ENCODE data around the gene ZDHHC11. TPM values are rescaled to one million over a fixed set of nuclear protein-coding genes. Genes with fewer than 3 reads are reported as not detected.

Gene ZDHHC11
- total RNA-seq, 2 experiments from 2014 or later: 4.6 to 6.0 TPM

GRCh38 chr5:759111-759751, 91.6 kb downstream of the ZDHHC11 start:
- H3K27ac Mint-ChIP-seq: no peak overlapping the region
- DNase-seq (peak; percentile 49), ATAC-seq (peak; percentile 64)
- no peak overlapping the region for H3K4me3 Mint-ChIP-seq
- no peaks in the 10 kb centered on the region for H3K36me3 Mint-ChIP-seq (ENCODE audit: low read depth)
- peaks cover 11% of the 10 kb centered on the region for H3K4me1 Mint-ChIP-seq (ENCODE audit: low read depth)
- intact Hi-C loops (cut with micrococcal nuclease): loop anchor here (5.0 kb wide), 1 partner anchor 83 kb away; no protein-coding TSS in a partner anchor
- POLR2A ChIA-PET: no interaction called here
- no peaks in the 10 kb centered on the region for H3K9me3 Mint-ChIP-seq
- CTCF ChIA-PET: no interaction called here
- H3K27me3 Mint-ChIP-seq: no peaks in the 10 kb centered on the region
- TF ChIP-seq CTCF (IDR thresholded peaks at IDR 0.05): no peak

GRCh38 chr5:758698-759053, 92.1 kb downstream of the ZDHHC11 start:
- H3K27ac Mint-ChIP-seq: no peak overlapping the region
- DNase-seq: no peak
- TF ChIP-seq CTCF (IDR thresholded peaks at IDR 0.05): no peak
- POLR2A ChIA-PET: interaction anchor here (0.6 kb wide), 1 partner anchor 1257 kb away, joined by 3 read pairs; no protein-coding TSS in a partner anchor
- peaks cover 11% of the 10 kb centered on the region for H3K4me1 Mint-ChIP-seq (ENCODE audit: low read depth)
- no peaks in the 10 kb centered on the region for H3K36me3 Mint-ChIP-seq (ENCODE audit: low read depth)
- H3K9me3 Mint-ChIP-seq: no peaks in the 10 kb centered on the region
- CTCF ChIA-PET: interaction anchor here (0.8 kb wide), 1 partner anchor 165 kb away, joined by 3 read pairs; no protein-coding TSS in a partner anchor
- H3K4me3 Mint-ChIP-seq: no peak overlapping the region
- ATAC-seq: no peak
- H3K27me3 Mint-ChIP-seq: no peaks in the 10 kb centered on the region
- intact Hi-C loops (cut with micrococcal nuclease): loop anchor here (5.0 kb wide), 1 partner anchor 84 kb away; no protein-coding TSS in a partner anchor

- H3K9me3 Mint-ChIP-seq: no peaks in the 10 kb centered on the region
- CTCF ChIA-PET: interaction anchor here (0.8 kb wide), 1 partner anchor 166 kb away, joined by 3 read pairs; no protein-coding TSS in a partner anchor
- no peaks in the 10 kb centered on the region for H3K27me3 Mint-ChIP-seq
- ATAC-seq (peak; percentile 68), DNase-seq (peak; percentile 34)
- TF ChIP-seq CTCF (IDR thresholded peaks at IDR 0.05): no peak
- no peak overlapping the region for H3K27ac Mint-ChIP-seq
- no peak overlapping the region for H3K4me3 Mint-ChIP-seq
- intact Hi-C loops (cut with micrococcal nuclease): loop anchor here (5.0 kb wide), 1 partner anchor 84 kb away; no protein-coding TSS in a partner anchor
- H3K36me3 Mint-ChIP-seq (ENCODE audit: low read depth): no peaks in the 10 kb centered on the region
- peaks cover 11% of the 10 kb centered on the region for H3K4me1 Mint-ChIP-seq (ENCODE audit: low read depth)
- POLR2A ChIA-PET: interaction anchor here (0.6 kb wide), 1 partner anchor 1257 kb away, joined by 3 read pairs; no protein-coding TSS in a partner anchor
Measured at GRCh38 chr5:757931-758697, 92.7 kb downstream of the ZDHHC11 start.

DNA sequence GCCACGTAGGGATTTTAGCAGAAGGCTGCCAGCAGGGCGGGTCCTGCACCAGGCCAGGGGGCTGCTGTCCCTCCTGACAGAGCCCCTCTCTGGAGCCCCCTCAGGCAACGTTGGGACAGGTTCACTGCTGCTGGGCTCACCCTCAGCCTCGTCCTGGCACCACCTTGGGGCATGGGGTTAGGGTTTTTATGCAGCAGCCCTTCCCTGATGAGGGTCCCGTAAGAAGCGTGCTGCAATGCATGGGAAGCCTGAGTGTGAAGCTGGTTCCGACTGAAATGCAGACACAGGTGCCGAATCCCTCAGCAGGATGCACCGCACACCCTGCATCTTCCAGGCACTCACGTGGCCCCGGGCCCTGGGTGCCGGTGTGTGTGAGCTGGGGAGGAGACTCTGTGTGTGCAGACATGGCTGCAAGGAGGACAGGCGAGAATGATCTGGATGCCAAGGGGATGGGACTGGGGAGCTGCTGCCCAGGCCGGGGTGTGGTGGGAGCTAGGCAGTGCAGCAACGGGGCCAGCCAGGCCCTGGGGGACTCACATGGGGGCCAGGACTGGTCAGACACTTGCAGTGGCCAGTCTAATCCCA, 93.3 kb downstream of the ZDHHC11 start:
- intact Hi-C loops (cut with micrococcal nuclease): loop anchor here (5.0 kb wide), 1 partner anchor 85 kb away; no protein-coding TSS in a partner anchor
- H3K27ac Mint-ChIP-seq: no peak overlapping the region

More for the DNA sequence above, 93.3 kb downstream of the ZDHHC11 start:
- Mint-ChIP-seq H3K9me3 (no peaks in the 10 kb centered on the region), H3K4me3 (no peak overlapping the region), H3K4me1 (ENCODE audit: low read depth) (peaks cover 11% of the 10 kb centered on the region), H3K36me3 (ENCODE audit: low read depth) (no peaks in the 10 kb centered on the region), H3K27me3 (no peaks in the 10 kb centered on the region)
- no peak for TF ChIP-seq CTCF (IDR thresholded peaks at IDR 0.05)
- ChIA-PET POLR2A (no interaction called here), CTCF (no interaction called here)
- DNase-seq (no peak), ATAC-seq (no peak)
